ENCODE measurements around the gene CTNNA2.

CTNNA2 gene

DNA sequence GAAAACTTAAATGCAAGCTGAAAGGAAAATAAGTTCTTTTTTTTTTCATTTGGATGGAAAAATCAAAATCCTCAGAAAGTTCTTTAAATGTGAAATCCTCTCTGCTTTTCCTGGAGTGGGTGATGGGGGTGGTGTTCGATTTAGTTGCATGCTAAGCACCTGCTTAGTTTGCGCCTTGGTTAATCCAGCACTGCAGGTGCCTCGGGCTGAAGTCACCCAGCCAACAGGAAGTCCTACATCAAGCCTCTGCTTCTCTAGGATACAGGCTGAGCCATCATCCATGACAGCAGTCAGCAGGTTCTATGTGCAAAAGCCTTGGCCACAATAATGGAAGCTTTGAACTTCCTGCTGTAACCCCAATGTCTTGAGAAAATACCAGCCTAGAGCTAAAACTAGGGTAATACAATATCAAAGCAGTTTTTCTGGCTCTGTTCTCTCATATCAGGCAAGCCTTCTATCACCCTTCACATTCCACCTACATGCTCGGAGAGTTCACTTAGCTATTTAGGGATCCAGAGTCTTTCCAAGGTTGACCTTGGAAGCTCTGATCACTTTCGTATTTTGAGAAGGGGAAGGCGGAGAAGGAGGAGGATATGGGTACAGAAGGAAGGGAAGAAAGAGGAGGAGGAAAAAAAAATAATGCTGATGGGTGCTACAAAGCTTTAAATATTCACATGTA, 907.8 kb downstream of the CTNNA2 start:
- no peak overlapping the region for H3K27ac Mint-ChIP-seq
- H3K4me1 Mint-ChIP-seq (ENCODE audit: low read depth): no peaks in the 10 kb centered on the region
- H3K4me3 Mint-ChIP-seq: no peak overlapping the region
- no peak for DNase-seq
- H3K36me3 Mint-ChIP-seq (ENCODE audit: low read depth): no peaks in the 10 kb centered on the region
- H3K9me3 Mint-ChIP-seq: peaks cover 22% of the 10 kb centered on the region
- no peaks in the 10 kb centered on the region for H3K27me3 Mint-ChIP-seq

DNA sequence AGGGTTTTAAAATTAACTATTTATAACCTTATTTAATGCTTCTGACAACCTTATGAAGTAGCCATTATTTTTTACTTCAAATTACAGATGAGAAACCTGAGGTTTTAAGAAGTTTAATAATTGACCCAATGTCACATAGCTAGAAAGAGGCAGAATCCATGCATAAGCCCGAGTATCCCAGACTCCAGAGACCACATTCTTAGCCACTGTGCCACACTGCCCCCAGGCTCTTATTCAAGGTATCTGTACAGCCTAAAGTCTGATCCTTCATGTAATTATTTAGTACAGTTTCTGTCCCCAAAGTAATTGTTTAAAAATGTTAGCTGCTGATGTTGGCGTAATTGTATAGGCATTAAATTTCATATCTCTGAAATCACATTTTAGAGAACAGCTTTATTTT, 916.4 kb downstream of the CTNNA2 start:
- Mint-ChIP-seq H3K36me3 (ENCODE audit: low read depth) (no peaks in the 10 kb centered on the region), H3K27ac (no peak overlapping the region), H3K4me1 (ENCODE audit: low read depth) (no peaks in the 10 kb centered on the region), H3K9me3 (peaks cover 13% of the 10 kb centered on the region), H3K27me3 (no peaks in the 10 kb centered on the region), H3K4me3 (no peak overlapping the region)
- DNase-seq: no peak

DNA sequence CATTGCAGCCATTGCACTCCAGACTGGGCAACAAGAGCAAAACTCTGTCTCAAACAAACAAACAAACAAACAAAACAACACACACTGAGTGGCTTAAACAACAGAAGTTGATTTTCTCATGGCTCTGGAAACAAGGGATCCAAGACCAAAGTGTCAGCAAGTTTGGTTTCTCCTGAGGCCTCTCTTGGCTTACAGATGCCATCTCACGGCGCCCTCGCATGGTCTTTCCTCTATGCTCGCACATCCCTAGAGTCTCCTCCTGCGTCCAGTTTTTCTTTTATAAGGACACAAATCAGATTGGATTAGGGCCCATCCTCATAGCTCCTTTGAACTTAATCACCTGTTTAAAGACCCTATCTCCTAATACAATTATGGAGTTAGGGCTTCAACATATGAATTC, 925.1 kb downstream of the CTNNA2 start:
- H3K27ac Mint-ChIP-seq: no peak overlapping the region
- no peaks in the 10 kb centered on the region for H3K27me3 Mint-ChIP-seq
- H3K9me3 Mint-ChIP-seq: no peaks in the 10 kb centered on the region
- no peak overlapping the region for H3K4me3 Mint-ChIP-seq
- H3K36me3 Mint-ChIP-seq (ENCODE audit: low read depth): no peaks in the 10 kb centered on the region
- DNase-seq: no peak
- H3K4me1 Mint-ChIP-seq (ENCODE audit: low read depth): no peaks in the 10 kb centered on the region

DNA sequence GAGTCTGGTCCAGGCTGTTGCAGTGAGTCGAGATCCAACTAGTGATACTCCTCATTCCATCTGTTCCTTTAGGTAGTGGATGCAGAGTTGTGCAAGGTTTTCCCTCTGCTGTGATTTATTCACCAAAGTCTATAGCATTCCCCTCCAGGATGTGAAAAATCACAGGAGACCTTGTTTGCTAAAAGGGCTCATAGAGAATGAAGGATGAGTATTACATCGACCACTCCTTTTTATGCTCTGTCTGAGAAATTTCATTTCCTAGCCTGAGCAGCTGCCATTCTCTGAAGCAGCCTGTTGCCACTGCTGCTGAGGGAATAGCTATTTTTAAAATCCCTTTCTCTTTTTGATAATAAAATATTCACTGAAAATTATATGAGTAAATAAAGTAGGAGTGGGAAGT, 925.8 kb downstream of the CTNNA2 start:
- no peak overlapping the region for H3K4me3 Mint-ChIP-seq
- H3K4me1 Mint-ChIP-seq (ENCODE audit: low read depth): no peaks in the 10 kb centered on the region
- no peaks in the 10 kb centered on the region for H3K36me3 Mint-ChIP-seq (ENCODE audit: low read depth)
- no peaks in the 10 kb centered on the region for H3K27me3 Mint-ChIP-seq
- H3K27ac Mint-ChIP-seq: no peak overlapping the region
- no peak for DNase-seq
- no peaks in the 10 kb centered on the region for H3K9me3 Mint-ChIP-seq

DNA sequence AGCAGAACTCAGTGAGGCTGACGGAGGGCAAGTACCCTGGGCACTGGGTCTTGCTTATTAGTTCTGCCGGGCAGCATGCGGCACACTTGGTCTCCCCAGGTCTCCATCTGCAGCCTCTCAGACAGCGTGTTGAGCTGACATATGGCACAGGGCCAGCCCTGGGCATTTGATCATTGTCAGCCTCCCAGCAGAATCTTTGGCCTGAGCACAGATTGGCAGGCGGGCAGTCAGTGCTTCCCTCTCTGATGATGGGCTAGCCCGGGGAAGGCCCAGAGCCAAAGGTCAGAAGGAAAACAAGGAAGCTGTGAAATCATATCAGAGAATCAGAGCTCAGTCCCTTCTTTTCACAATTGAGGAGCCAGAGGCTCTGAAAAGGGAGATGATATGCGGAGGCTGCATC, 941.8 kb downstream of the CTNNA2 start:
- Mint-ChIP-seq H3K4me3 (no peak overlapping the region), H3K9me3 (peaks cover 11% of the 10 kb centered on the region), H3K36me3 (ENCODE audit: low read depth) (no peaks in the 10 kb centered on the region), H3K27ac (no peak overlapping the region), H3K27me3 (no peaks in the 10 kb centered on the region), H3K4me1 (ENCODE audit: low read depth) (no peaks in the 10 kb centered on the region)
- no peak for DNase-seq

DNA sequence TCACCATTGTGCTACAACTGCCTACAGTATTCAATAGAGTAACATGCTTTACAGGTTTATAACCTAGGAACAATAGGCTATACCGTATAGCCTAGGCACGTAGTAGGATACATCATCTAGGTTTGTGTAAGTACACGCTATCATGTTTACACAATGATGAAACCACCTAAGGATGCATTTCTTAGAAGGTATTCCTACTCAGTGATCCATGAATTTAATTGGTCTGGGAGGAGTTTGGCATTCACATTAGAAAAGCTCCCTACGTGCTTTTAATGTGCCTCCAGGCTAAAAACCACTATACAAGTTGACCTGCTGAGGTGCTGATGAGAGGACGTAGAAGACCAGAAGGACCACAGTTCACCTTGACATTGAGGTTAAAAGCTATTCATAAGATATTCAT, 946.2 kb downstream of the CTNNA2 start:
- H3K4me3 Mint-ChIP-seq: no peak overlapping the region
- DNase-seq: no peak
- H3K9me3 Mint-ChIP-seq: peaks cover 15% of the 10 kb centered on the region
- no peaks in the 10 kb centered on the region for H3K27me3 Mint-ChIP-seq
- H3K36me3 Mint-ChIP-seq (ENCODE audit: low read depth): no peaks in the 10 kb centered on the region
- no peak overlapping the region for H3K27ac Mint-ChIP-seq
- no peaks in the 10 kb centered on the region for H3K4me1 Mint-ChIP-seq (ENCODE audit: low read depth)

DNA sequence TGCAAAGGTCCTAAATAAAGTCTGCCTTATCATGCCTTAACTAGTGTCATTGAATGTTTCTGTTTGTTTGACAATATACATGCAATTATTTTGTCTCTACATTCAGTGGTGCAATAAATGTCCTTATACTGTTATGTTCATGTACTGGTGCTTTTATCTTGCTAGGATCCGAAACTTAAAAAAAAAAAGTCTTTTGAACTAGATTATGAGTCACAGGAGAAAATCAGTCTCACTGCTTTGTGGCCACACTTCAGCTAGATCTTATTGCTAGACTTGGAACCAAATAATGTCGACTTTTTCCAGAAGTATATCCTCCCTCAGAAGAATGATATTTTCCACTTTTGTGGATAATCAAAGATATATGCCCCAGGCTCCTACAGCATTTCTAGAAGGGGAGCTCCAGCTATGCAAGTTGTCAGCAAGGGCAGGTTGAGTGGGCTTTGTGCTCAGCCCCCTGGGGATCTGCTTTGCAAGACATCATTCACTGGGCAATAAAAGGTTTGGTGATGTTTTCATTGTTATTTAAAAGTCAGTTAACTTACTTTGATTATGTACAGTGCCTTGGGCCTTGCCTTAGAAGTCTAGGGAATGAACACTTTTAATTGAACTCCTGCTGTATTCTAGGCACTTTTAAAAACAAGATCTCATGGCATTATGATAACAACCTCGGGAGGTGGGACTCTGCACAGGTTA, 948.8 kb downstream of the CTNNA2 start:
- Mint-ChIP-seq H3K36me3 (ENCODE audit: low read depth) (no peaks in the 10 kb centered on the region), H3K27ac (no peak overlapping the region), H3K27me3 (no peaks in the 10 kb centered on the region), H3K4me3 (no peak overlapping the region), H3K9me3 (peaks cover 17% of the 10 kb centered on the region), H3K4me1 (ENCODE audit: low read depth) (no peaks in the 10 kb centered on the region)
- no peak for DNase-seq

DNA sequence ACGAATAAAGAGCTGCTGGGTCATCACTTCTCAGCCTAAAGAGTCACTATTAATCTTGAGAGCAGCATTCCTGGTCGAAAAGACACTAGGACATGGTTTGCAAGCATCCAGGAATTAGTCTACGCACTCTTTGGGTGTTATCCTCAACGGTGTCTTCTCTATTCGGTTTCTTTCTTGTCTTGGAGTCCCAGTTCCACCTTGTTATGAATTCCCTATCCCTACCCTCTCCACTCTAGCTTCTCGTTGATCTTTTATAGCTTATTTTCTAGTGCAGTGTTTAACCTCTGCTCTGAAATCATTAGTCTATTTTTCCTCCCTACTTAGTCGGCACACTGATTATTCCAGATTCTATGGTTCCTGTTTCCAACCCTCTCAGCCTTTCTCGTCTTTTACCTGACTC, 949.8 kb downstream of the CTNNA2 start:
- Mint-ChIP-seq H3K4me3 (no peak overlapping the region), H3K4me1 (ENCODE audit: low read depth) (no peaks in the 10 kb centered on the region), H3K27me3 (no peaks in the 10 kb centered on the region), H3K36me3 (ENCODE audit: low read depth) (no peaks in the 10 kb centered on the region), H3K27ac (no peak overlapping the region), H3K9me3 (peaks cover 21% of the 10 kb centered on the region)
- no peak for DNase-seq

DNA sequence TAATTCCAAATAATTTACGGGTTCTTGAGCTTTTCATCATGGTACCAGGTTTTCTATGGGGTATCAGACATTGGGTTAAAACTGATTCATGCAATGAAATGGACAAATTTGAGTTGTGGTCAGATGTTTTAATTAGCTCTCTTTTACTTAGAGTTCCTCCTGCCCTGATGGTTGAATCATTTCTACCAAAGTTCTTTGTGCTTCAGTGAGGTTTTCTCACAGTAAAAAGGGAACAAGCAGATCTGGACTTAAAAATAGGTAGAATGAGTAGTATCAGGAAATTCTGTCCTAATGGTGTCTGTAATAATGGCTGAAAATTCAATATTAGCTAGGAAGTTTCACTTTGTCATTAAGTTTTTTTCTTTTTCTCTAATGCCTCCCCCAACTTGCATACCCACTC, 951.4 kb downstream of the CTNNA2 start:
- peaks cover 23% of the 10 kb centered on the region for H3K9me3 Mint-ChIP-seq
- no peak for DNase-seq
- H3K4me3 Mint-ChIP-seq: no peak overlapping the region
- no peaks in the 10 kb centered on the region for H3K4me1 Mint-ChIP-seq (ENCODE audit: low read depth)
- H3K27me3 Mint-ChIP-seq: no peaks in the 10 kb centered on the region
- H3K27ac Mint-ChIP-seq: no peak overlapping the region
- H3K36me3 Mint-ChIP-seq (ENCODE audit: low read depth): no peaks in the 10 kb centered on the region

DNA sequence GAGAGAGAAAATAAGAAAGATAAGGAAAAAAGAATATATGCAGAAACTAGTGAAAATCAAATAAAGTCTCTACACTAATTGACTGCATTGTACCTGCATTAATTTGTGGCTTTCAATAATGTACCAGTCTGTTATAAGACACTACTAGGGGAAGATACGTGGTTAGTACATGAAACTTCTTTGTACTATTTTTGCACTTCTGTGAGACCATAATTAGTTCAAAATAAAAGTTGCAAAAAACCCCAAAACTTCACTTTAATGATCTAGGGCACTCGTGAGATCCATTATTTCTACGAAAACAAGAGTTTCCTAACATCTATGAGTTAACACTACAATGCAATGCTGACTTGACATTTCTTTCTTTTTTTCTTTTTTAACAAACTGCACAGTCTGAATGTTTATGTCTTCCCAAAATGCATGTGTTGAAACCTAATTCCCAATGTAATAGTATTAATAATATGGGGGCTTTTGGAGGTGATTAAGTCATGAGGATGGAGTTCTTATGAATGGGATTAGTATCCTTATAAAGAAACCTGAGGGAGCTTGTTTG, 954.5 kb downstream of the CTNNA2 start:
- H3K4me3 Mint-ChIP-seq: no peak overlapping the region
- no peak overlapping the region for H3K27ac Mint-ChIP-seq
- H3K27me3 Mint-ChIP-seq: no peaks in the 10 kb centered on the region
- H3K4me1 Mint-ChIP-seq (ENCODE audit: low read depth): no peaks in the 10 kb centered on the region
- H3K36me3 Mint-ChIP-seq (ENCODE audit: low read depth): no peaks in the 10 kb centered on the region
- no peak for DNase-seq
- H3K9me3 Mint-ChIP-seq: peaks cover 38% of the 10 kb centered on the region

DNA sequence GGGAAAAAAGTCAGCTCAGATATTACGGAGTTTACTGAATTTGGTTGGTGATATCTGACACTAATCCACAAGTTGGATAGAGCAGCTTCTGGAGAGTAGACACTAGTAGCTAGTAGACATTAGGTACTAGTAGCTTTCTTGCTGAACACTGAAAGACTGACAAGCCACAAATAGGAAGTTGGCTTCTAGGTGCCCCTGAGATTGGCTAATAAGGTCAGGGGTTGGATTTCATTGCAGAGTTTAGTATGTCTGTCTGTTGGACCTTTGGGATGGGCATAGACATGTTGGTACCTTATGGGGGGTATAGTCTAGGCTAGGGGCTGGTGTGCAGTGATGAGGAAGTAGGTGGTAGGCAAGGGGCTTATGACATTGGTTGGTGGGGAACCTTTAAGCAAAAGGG, 956.6 kb downstream of the CTNNA2 start:
- H3K4me3 Mint-ChIP-seq: no peak overlapping the region
- H3K4me1 Mint-ChIP-seq (ENCODE audit: low read depth): no peaks in the 10 kb centered on the region
- no peak for DNase-seq
- H3K27ac Mint-ChIP-seq: no peak overlapping the region
- H3K9me3 Mint-ChIP-seq: peaks cover 35% of the 10 kb centered on the region
- H3K27me3 Mint-ChIP-seq: no peaks in the 10 kb centered on the region
- H3K36me3 Mint-ChIP-seq (ENCODE audit: low read depth): no peaks in the 10 kb centered on the region

DNA sequence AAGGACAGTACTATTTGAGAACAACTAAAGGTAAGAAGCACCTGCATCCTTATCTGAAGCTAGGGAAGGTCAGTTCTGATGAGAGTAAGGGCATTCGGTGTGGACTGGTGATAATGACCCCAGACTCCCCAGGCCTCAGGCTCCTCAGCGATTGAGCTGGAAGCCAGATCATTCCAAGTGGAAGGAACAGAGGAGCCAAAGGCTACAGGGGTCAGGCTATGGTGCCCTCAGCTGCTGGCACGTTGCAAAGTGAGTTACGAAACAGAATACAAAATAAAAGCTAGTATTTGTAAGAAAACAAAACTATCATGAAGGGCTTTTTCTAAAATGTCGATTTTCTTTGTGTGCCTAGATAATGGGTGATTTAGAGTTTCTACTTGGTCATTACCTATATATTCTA, 960.2 kb downstream of the CTNNA2 start:
- Mint-ChIP-seq H3K9me3 (peaks cover 34% of the 10 kb centered on the region), H3K27ac (no peak overlapping the region), H3K4me1 (ENCODE audit: low read depth) (no peaks in the 10 kb centered on the region), H3K4me3 (no peak overlapping the region), H3K36me3 (ENCODE audit: low read depth) (no peaks in the 10 kb centered on the region), H3K27me3 (no peaks in the 10 kb centered on the region)
- DNase-seq: no peak

DNA sequence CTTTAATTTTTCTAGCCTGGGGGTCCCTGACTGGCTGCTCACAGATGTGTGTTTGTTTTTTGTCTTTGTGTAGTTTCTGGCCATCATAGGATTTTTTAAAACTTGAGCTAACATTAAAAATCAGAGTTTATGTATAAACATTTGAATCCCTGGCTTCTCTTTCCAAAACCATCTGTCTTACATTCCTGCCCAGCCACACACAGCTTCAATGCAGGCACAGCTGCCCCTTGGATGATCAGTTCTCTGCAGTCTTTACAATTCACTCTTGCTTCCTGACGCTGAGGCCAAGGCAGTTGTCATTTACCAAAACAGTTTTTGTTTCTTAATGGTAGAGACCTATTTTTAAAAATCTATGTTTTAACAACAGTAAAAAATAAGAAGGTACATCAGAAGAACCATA, 960.9 kb downstream of the CTNNA2 start:
- Mint-ChIP-seq H3K36me3 (ENCODE audit: low read depth) (no peaks in the 10 kb centered on the region), H3K27me3 (no peaks in the 10 kb centered on the region), H3K4me3 (no peak overlapping the region), H3K27ac (no peak overlapping the region), H3K4me1 (ENCODE audit: low read depth) (no peaks in the 10 kb centered on the region), H3K9me3 (peaks cover 32% of the 10 kb centered on the region)
- no peak for DNase-seq

DNA sequence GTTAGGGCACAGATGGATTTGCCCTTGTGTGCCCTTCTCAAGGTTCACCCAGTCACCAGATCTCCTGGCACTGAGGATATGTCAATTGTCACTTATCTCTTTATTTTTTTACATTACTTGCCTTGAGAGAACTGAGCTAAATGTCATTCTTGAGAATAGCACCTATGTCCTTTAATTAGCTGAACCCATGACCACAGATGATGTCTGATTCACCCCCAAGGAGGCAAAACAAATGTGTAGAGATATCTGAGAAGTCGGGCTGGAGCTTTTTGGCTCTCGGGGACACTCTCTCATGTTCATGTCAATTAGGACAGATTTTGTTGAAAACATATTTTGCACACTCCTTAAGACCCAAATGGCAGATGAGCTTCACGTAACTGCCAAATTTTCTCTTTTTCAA, 963.1 kb downstream of the CTNNA2 start:
- H3K27me3 Mint-ChIP-seq: no peaks in the 10 kb centered on the region
- no peaks in the 10 kb centered on the region for H3K4me1 Mint-ChIP-seq (ENCODE audit: low read depth)
- no peak for DNase-seq
- H3K9me3 Mint-ChIP-seq: peaks cover 18% of the 10 kb centered on the region
- no peaks in the 10 kb centered on the region for H3K36me3 Mint-ChIP-seq (ENCODE audit: low read depth)
- H3K27ac Mint-ChIP-seq: no peak overlapping the region
- no peak overlapping the region for H3K4me3 Mint-ChIP-seq

DNA sequence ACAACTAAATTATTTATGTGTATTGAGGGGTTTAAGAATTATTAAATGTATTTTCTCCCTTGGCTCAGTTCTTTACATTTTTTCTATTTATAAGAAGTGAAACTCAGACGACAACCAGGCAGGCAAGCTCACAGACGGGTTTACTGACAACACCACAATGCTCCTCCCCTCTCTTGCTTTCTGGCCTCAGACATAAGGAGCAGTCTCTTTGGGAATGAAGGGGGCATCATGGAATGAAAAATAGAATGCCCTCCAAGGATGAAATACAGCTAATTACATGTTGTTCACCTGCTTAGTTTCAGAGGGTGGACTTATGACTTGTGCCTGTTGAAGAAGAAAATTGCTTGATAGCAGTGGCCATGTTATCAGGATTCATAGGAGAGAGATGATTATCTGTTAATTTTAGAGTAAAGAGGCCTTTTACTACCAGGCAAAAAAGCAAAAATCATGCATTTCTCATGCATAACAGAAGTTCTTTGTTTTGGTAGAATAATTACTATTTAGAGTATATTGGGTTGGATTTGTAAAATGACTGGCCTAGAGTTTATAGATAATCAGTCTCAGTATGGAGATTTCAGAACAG, 963.8 kb downstream of the CTNNA2 start:
- no peaks in the 10 kb centered on the region for H3K36me3 Mint-ChIP-seq (ENCODE audit: low read depth)
- no peaks in the 10 kb centered on the region for H3K27me3 Mint-ChIP-seq
- peaks cover 13% of the 10 kb centered on the region for H3K9me3 Mint-ChIP-seq
- no peaks in the 10 kb centered on the region for H3K4me1 Mint-ChIP-seq (ENCODE audit: low read depth)
- no peak for DNase-seq
- H3K27ac Mint-ChIP-seq: no peak overlapping the region
- H3K4me3 Mint-ChIP-seq: no peak overlapping the region
